GM12801 (cell line): Measurements from ENCODE around the gene KRT75.

Experiments
- TF ChIP-seq, protein P1 (sequence below): IDR thresholded peaks from one replicate; pipeline ENCODE4 v1.5.1; 2011; ENCODE audit warnings: control low read depth; ENCODE audit not compliant: insufficient read length; ENCODE audit errors: extremely low read depth

The KRT75 gene

DNA sequence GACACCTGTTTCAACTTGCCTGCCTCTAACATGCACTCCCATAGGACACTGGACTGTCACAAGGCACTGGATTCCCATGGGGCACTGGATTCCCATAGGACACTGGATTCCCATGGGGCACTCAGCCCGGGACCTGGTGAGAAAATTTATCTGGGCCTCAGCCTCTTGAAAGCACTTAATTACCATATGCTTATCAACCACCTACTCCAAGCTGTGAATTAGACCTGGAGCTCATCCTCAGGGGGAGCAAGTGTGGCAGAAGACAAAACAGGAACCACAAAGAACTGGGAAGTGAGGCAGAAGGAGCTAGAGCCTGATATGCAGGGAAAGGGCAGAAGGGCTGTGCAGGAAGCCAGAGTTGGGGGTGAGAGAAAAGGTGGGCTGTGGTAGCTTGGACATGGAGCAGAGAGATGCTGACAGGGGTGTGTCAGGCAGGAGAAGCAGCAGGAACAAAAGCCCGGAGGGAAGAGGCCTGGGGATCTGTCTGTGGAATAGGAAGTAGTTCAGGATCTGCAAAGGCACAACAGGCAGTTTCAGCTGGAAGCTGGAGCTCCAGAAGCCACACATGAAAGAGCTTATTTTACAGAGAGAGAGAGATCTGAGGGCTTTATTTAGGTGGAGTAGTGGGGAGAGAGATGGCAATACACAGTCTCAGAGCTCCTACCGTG lies 31.2 kb downstream of the KRT75 start:
- TF ChIP-seq, protein P1, sequence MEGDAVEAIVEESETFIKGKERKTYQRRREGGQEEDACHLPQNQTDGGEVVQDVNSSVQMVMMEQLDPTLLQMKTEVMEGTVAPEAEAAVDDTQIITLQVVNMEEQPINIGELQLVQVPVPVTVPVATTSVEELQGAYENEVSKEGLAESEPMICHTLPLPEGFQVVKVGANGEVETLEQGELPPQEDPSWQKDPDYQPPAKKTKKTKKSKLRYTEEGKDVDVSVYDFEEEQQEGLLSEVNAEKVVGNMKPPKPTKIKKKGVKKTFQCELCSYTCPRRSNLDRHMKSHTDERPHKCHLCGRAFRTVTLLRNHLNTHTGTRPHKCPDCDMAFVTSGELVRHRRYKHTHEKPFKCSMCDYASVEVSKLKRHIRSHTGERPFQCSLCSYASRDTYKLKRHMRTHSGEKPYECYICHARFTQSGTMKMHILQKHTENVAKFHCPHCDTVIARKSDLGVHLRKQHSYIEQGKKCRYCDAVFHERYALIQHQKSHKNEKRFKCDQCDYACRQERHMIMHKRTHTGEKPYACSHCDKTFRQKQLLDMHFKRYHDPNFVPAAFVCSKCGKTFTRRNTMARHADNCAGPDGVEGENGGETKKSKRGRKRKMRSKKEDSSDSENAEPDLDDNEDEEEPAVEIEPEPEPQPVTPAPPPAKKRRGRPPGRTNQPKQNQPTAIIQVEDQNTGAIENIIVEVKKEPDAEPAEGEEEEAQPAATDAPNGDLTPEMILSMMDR: no peak

DNA sequence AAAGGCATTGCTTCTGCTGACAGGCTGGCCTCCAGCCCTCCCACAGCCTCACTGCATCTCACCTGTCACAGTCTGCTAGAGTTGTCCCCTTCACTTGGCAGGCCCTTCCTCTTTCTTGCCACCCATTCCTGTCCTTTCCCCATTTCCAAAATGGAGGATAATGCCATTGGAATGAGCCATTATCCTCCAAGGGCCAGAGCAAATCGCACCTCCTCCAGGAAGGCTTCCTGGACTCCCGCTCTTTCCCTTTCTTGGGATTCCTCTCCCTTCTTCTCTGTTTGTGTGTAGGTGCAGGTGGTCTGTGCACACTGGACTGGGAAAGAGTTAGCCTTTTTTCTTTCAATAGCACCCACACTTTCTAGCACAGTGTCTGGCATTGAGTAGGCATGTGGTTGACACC lies 31.8 kb downstream of the KRT75 start:
- TF ChIP-seq, protein P1: no peak

DNA sequence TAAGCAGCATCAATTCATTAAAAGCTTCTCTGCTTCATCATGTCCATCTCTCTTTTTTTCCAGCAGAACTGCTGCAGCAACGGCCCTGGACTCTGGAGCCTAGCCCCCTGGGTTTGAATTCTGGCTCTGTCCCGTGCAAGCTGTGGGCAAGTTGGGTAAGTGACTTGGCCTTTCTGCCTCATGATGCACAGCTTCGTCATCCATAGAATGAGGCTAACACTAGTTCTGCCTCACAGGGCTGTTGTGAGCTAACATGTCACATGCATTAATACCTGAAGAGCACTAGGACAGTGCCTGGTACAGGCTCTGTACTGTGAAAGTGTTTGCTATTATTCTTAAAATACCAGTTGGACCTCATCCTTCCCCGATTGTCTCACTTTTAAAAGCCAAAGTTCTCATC lies 32.2 kb downstream of the KRT75 start:
- TF ChIP-seq, protein P1: no peak

DNA sequence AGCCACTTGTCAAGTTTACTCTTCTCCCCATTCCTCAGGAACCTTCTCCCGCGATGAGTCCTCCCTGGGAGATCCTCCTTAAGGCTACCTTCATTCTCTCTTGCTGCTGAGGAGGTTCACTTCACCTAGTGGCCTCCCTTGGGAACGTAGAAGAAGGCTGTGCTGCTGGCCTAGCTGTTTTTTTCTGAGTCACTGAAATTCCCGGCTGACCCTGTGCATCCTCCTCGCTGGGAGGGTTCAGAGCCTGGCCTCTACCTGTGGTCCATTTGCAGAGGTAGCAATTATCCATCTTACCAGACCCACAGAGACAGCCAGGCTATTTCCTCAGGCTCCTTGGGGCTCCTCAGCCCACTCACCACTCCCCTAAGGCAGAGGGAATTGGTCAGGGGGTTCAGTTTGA lies 32.6 kb downstream of the KRT75 start:
- TF ChIP-seq, protein P1: no peak

DNA sequence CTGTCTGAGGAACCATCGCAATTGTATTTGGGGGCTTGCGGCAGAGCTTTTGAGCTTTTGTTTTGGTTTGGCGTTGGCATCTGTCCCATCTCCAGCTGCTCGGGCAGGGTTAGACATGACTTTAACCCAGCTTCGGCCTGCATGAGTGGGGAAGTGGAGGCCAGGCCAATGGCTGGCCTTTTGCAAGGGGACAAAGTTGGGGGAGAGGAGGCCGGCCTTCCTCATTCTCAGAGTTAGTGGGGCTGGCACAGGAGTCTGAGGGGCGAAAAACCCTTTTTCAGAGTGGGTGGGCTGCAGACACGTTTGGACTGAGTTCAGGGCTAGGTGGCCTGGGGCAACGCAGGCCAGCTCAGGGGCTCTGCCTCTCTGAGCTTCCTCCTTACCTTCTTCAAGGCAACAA lies 33.3 kb downstream of the KRT75 start:
- TF ChIP-seq, protein P1: no peak

DNA sequence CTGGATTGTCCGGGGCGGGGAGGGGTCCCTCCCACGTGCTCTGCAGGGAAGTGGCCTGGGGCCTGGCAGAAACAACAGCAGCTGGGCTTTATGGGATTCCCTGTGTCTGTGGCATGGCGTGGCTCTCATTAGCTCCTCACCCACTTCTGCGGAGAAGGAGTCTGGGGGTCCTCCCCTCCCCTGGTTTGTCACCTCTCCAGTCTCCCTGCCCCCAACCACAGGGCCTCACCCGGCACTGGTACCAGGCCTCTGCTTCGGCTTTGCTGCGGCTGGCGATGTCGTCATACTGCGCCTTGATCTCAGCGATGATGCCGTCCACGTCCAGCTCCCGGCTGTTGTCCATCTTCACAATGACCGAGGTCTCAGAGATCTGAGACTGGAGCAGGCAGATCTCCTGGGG lies 34.4 kb downstream of the KRT75 start:
- TF ChIP-seq, protein P1: no peak

DNA sequence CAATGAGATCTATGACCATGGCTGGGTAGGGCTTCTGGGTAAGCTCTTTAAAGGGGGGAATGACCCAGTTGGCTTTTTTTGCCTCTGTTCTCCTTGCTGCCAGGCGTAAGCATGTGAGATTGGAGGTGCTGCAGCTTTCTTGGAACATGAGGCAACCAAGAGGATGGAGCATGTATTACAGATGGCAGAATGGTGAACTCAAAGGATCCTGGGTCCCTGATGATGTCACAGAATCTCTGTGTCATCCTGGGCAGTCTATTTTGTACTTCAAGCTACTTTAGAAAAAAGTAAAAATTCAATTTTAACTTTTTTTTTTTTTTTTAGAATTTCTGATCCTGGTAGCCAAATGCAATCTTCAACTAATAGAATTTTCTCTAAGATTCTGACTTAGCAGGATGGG lies 36.0 kb downstream of the KRT75 start:
- TF ChIP-seq, protein P1: no peak

DNA sequence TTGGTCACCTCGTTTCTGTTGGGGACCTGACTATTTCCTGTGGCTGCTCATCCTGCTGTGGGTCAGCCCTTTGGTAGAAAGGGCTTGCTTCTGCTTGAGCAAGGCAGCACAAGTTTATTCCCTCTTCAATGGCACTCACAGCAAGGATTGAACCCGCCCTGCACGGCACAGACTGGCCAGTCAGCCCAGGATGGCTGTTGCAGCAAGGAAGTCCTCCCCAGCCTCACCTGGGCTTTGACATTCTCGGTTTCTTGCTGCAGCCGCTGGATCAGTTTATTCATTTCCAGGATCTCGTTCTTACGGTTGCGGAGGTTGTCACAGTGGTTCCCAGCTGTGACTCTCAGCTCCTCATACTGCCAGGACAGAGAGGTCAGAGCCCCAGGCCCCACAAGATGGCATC lies 37.5 kb downstream of the KRT75 start:
- TF ChIP-seq, protein P1: no peak
